Measurements from ENCODE around the gene SLC30A1. TPM values are rescaled to one million over a fixed set of nuclear protein-coding genes. Genes with fewer than 3 reads are reported as not detected.
A peak's percentile ranks its signal among the peaks of the same experiment; 100 is the strongest.
"Not testable (repeated sequence)": the region's sequence is repeated elsewhere in the genome, so short reads cannot be mapped to it uniquely, and the experiment has no call there.

The SLC30A1 gene
- total and polyA plus RNA-seq, 2 donors from 2014 or later = 8.2 to 37.7 TPM

GRCh38 chr1:211541720-211542477 lies 37.1 kb downstream of the SLC30A1 start:
- Histone ChIP-seq H3K4me1 (ENCODE audit: control insufficient read depth in 2 of 3, insufficient read depth in 2 of 3, low read depth in 1 of 3, low read length in 3 of 3) (peaks cover 6 to 17% (median 11%) of the 10 kb centered on the region in 3 donors), H3K9ac (ENCODE audit: low read length in 3 of 3) (no peak overlapping the region), H3K4me3 (ENCODE audit: low read length in 3 of 3) (no peak overlapping the region), H3K27me3 (ENCODE audit: control insufficient read depth, insufficient read depth, low read length) (no peaks in the 10 kb centered on the region), H3K27ac (ENCODE audit: low read depth in 2 of 2, low read length in 2 of 2) (peak overlapping the region in 1 of 2 donors; percentile 33), H3K36me3 (ENCODE audit: control insufficient read depth in 2 of 3, insufficient read depth in 3 of 3, low read length in 3 of 3) (no peaks in the 10 kb centered on the region), H3K9me3 (ENCODE audit: control insufficient read depth in 2 of 3, insufficient read depth in 1 of 3, low read length in 3 of 3) (no peaks in the 10 kb centered on the region)
- FAIRE-seq (no peak), DNase-seq (peak in 4 of 5 donors; percentile 25 to 80 (median 62))
- no peak for TF ChIP-seq CTCF (IDR thresholded peaks at IDR 0.05; ENCODE audit: borderline replicate concordance, extremely low read depth, insufficient read depth)
- intact Hi-C loops (cut with DNase I) = no loop called here

GRCh38 chr1:211541278-211541677 lies 37.7 kb downstream of the SLC30A1 start:
- H3K9me3 ChIP-seq (ENCODE audit: control insufficient read depth in 2 of 3, insufficient read depth in 1 of 3, low read length in 3 of 3) = no peaks in the 10 kb centered on the region
- TF ChIP-seq CTCF (IDR thresholded peaks at IDR 0.05; ENCODE audit: borderline replicate concordance, extremely low read depth, insufficient read depth) = no peak
- H3K36me3 ChIP-seq (ENCODE audit: control insufficient read depth in 2 of 3, insufficient read depth in 3 of 3, low read length in 3 of 3) = no peaks in the 10 kb centered on the region
- intact Hi-C loops (cut with DNase I) = no loop called here
- no peak overlapping the region for H3K4me3 ChIP-seq (ENCODE audit: low read length in 3 of 3)
- no peak for FAIRE-seq
- H3K4me1 ChIP-seq (ENCODE audit: control insufficient read depth in 2 of 3, insufficient read depth in 2 of 3, low read depth in 1 of 3, low read length in 3 of 3) = peaks cover 6 to 17% (median 11%) of the 10 kb centered on the region in 3 donors
- H3K27ac ChIP-seq (ENCODE audit: low read depth in 2 of 2, low read length in 2 of 2) = no peak overlapping the region
- DNase-seq = no peak
- H3K9ac ChIP-seq (ENCODE audit: low read length in 3 of 3) = no peak overlapping the region
- H3K27me3 ChIP-seq (ENCODE audit: control insufficient read depth, insufficient read depth, low read length) = no peaks in the 10 kb centered on the region

- H3K27me3 ChIP-seq (ENCODE audit: control insufficient read depth, insufficient read depth, low read length); intact Hi-C loops (cut with DNase I); H3K9ac ChIP-seq (ENCODE audit: low read length in 3 of 3); H3K4me3 ChIP-seq (ENCODE audit: low read length in 3 of 3); H3K36me3 ChIP-seq (ENCODE audit: control insufficient read depth in 2 of 3, insufficient read depth in 3 of 3, low read length in 3 of 3); H3K9me3 ChIP-seq (ENCODE audit: control insufficient read depth in 2 of 3, insufficient read depth in 1 of 3, low read length in 3 of 3); H3K27ac ChIP-seq (ENCODE audit: low read depth in 2 of 2, low read length in 2 of 2); DNase-seq; FAIRE-seq: not testable (repeated sequence)
- peaks cover 6 to 17% (median 11%) of the 10 kb centered on the region in 3 donors for H3K4me1 ChIP-seq (ENCODE audit: control insufficient read depth in 2 of 3, insufficient read depth in 2 of 3, low read depth in 1 of 3, low read length in 3 of 3)
Measured at GRCh38 chr1:211540824-211541223, 38.1 kb downstream of the SLC30A1 start.

GRCh38 chr1:211538287-211538686 lies 40.7 kb downstream of the SLC30A1 start:
- intact Hi-C loops (cut with DNase I) = no loop called here
- Histone ChIP-seq H3K9me3 (ENCODE audit: control insufficient read depth in 2 of 3, insufficient read depth in 1 of 3, low read length in 3 of 3) (no peaks in the 10 kb centered on the region), H3K27ac (ENCODE audit: low read depth in 2 of 2, low read length in 2 of 2) (no peak overlapping the region), H3K9ac (ENCODE audit: low read length in 3 of 3) (no peak overlapping the region), H3K36me3 (ENCODE audit: control insufficient read depth in 2 of 3, insufficient read depth in 3 of 3, low read length in 3 of 3) (no peaks in the 10 kb centered on the region), H3K27me3 (ENCODE audit: control insufficient read depth, insufficient read depth, low read length) (no peaks in the 10 kb centered on the region), H3K4me3 (ENCODE audit: low read length in 3 of 3) (no peak overlapping the region), H3K4me1 (ENCODE audit: control insufficient read depth in 2 of 3, insufficient read depth in 2 of 3, low read depth in 1 of 3, low read length in 3 of 3) (peaks cover 6 to 17% (median 11%) of the 10 kb centered on the region in 3 donors)
- no peak for TF ChIP-seq CTCF (IDR thresholded peaks at IDR 0.05; ENCODE audit: borderline replicate concordance, extremely low read depth, insufficient read depth)
- no peak for FAIRE-seq
- DNase-seq = no peak

All from kidney (tissue), 14 donors.